Measurements from ENCODE around the gene DNAH10. TPM values are rescaled to one million over a fixed set of nuclear protein-coding genes. Genes with fewer than 3 reads are reported as not detected.

Gene DNAH10
- total and polyA plus RNA-seq, 7 experiments from 2014 or later = 0.05 to 0.50 (median 0.10) TPM

GRCh38 chr12:123923927-123924326 is 161.8 kb downstream of the DNAH10 start:
- H3K4me1 ChIP-seq (ENCODE audit: control insufficient read depth in 2 of 2, insufficient read depth in 2 of 2, low read length in 2 of 2) = peaks cover 0 to 5% of the 10 kb centered on the region in 2 donors
- peaks cover 5 to 17% (median 14%) of the 10 kb centered on the region in 7 donors for H3K4me1 Mint-ChIP-seq
- POLR2A ChIA-PET = no interaction called here
- H3K27me3 Mint-ChIP-seq = peaks cover 0 to 20% (median 0%) of the 10 kb centered on the region in 5 donors
- H3K4me3 Mint-ChIP-seq = no peak overlapping the region
- no peak overlapping the region for H3K4me3 ChIP-seq (ENCODE audit: low read length)
- H3K27ac Mint-ChIP-seq = no peak overlapping the region
- no peak for DNase-seq
- no peak for ATAC-seq
- H3K27me3 ChIP-seq (ENCODE audit: control insufficient read depth in 2 of 2, insufficient read depth in 2 of 2, low read length in 2 of 2) = no peaks in the 10 kb centered on the region
- no peaks in the 10 kb centered on the region for H3K9me3 Mint-ChIP-seq
- H3K36me3 ChIP-seq (ENCODE audit: control insufficient read depth in 2 of 3, insufficient read depth in 3 of 3, low read length in 3 of 3) = no peaks in the 10 kb centered on the region
- intact Hi-C loops (cut with micrococcal nuclease) = no loop called here
- H3K27ac ChIP-seq (ENCODE audit: low read depth, low read length) = no peak overlapping the region
- H3K9me3 ChIP-seq (ENCODE audit: control insufficient read depth in 2 of 3, low read length in 3 of 3) = no peaks in the 10 kb centered on the region
- CTCF ChIA-PET = interaction anchor here (0.8 kb wide), 1 partner anchor 19 kb away, joined by 3 read pairs; no protein-coding TSS in a partner anchor
- no peaks in the 10 kb centered on the region for H3K36me3 Mint-ChIP-seq

DNA sequence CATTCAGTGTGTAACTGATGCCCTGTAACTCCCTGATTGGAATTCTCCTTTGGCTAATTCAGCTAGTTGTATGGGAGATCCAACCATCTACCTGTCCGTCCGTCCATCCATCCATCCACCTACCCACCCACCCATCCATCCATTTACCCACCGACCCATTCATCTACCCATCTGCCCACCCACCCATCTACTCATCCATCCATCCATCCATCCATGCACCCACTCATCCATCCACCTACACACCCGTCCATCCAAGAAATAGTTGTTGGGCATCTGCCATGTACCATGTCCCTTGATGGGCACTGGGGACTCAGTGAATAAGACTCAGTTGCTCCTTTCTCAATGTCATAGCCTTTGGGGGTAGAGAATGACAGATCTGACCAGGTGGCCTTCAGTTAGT is 162.4 kb downstream of the DNAH10 start:
- no peaks in the 10 kb centered on the region for H3K27me3 ChIP-seq (ENCODE audit: control insufficient read depth in 2 of 2, insufficient read depth in 2 of 2, low read length in 2 of 2)
- H3K27ac ChIP-seq (ENCODE audit: low read depth, low read length) = no peak overlapping the region
- no peak overlapping the region for H3K4me3 ChIP-seq (ENCODE audit: low read length)
- POLR2A ChIA-PET = no interaction called here
- CTCF ChIA-PET = no interaction called here
- Mint-ChIP-seq H3K4me3 (no peak overlapping the region), H3K27ac (no peak overlapping the region), H3K4me1 (peaks cover 5 to 17% (median 14%) of the 10 kb centered on the region in 7 donors), H3K36me3 (no peaks in the 10 kb centered on the region), H3K27me3 (peaks cover 0 to 20% (median 0%) of the 10 kb centered on the region in 5 donors), H3K9me3 (no peaks in the 10 kb centered on the region)
- DNase-seq = no peak
- H3K36me3 ChIP-seq (ENCODE audit: control insufficient read depth in 2 of 3, insufficient read depth in 3 of 3, low read length in 3 of 3) = no peaks in the 10 kb centered on the region
- no peaks in the 10 kb centered on the region for H3K9me3 ChIP-seq (ENCODE audit: control insufficient read depth in 2 of 3, low read length in 3 of 3)
- H3K4me1 ChIP-seq (ENCODE audit: control insufficient read depth in 2 of 2, insufficient read depth in 2 of 2, low read length in 2 of 2) = peaks cover 0 to 5% of the 10 kb centered on the region in 2 donors
- no peak for ATAC-seq
- intact Hi-C loops (cut with micrococcal nuclease) = no loop called here

GRCh38 chr12:123928274-123928865 is 166.3 kb downstream of the DNAH10 start:
- Histone ChIP-seq H3K4me1 (ENCODE audit: control insufficient read depth in 2 of 2, insufficient read depth in 2 of 2, low read length in 2 of 2) (peaks cover 0 to 17% of the 10 kb centered on the region in 2 donors), H3K4me3 (ENCODE audit: low read length) (no peak overlapping the region), H3K27me3 (ENCODE audit: control insufficient read depth in 2 of 2, insufficient read depth in 2 of 2, low read length in 2 of 2) (no peaks in the 10 kb centered on the region), H3K36me3 (ENCODE audit: control insufficient read depth in 2 of 3, insufficient read depth in 3 of 3, low read length in 3 of 3) (no peaks in the 10 kb centered on the region), H3K9me3 (ENCODE audit: control insufficient read depth in 2 of 3, low read length in 3 of 3) (no peaks in the 10 kb centered on the region), H3K27ac (ENCODE audit: low read depth, low read length) (no peak overlapping the region)
- intact Hi-C loops (cut with micrococcal nuclease) = no loop called here
- ChIA-PET POLR2A (no interaction called here), CTCF (no interaction called here)
- Mint-ChIP-seq H3K27ac (no peak overlapping the region), H3K4me3 (no peak overlapping the region), H3K36me3 (no peaks in the 10 kb centered on the region), H3K27me3 (peaks cover 0 to 15% (median 0%) of the 10 kb centered on the region in 5 donors), H3K4me1 (peaks cover 10 to 21% (median 15%) of the 10 kb centered on the region in 7 donors), H3K9me3 (no peaks in the 10 kb centered on the region)
- DNase-seq = no peak
- ATAC-seq = no peak

DNA sequence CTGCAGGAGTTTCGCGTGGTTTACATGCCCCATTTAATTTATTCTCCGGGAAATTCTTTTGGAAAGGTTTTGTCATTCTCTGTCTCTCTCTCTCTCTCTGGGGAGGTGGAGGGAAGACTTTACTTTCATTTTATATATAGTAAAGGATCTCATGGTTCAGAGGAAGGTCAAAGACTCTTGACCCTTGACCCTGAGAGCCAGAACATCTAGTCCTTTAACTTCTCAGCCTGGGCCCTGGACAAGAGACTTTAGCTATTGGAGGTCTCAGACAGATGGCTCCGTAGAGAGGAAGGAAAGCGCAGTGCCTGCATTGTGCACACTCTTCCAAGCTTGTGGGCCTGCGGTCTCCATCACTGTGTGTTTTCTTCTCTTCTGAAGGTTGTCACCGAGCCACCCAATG is 166.8 kb downstream of the DNAH10 start:
- H3K27ac ChIP-seq (ENCODE audit: low read depth, low read length) = no peak overlapping the region
- CTCF ChIA-PET = no interaction called here
- no peak for ATAC-seq
- Mint-ChIP-seq H3K27me3 (peaks cover 0 to 12% (median 0%) of the 10 kb centered on the region in 5 donors), H3K36me3 (no peaks in the 10 kb centered on the region), H3K4me1 (peaks cover 10 to 25% (median 15%) of the 10 kb centered on the region in 7 donors), H3K27ac (peak overlapping the region in 1 of 9 donors; percentile 41), H3K4me3 (no peak overlapping the region), H3K9me3 (no peaks in the 10 kb centered on the region)
- POLR2A ChIA-PET = no interaction called here
- H3K4me3 ChIP-seq (ENCODE audit: low read length) = no peak overlapping the region
- DNase-seq = no peak
- H3K9me3 ChIP-seq (ENCODE audit: control insufficient read depth in 2 of 3, low read length in 3 of 3) = no peaks in the 10 kb centered on the region
- H3K4me1 ChIP-seq (ENCODE audit: control insufficient read depth in 2 of 2, insufficient read depth in 2 of 2, low read length in 2 of 2) = peaks cover 0 to 17% of the 10 kb centered on the region in 2 donors
- intact Hi-C loops (cut with micrococcal nuclease) = no loop called here
- no peaks in the 10 kb centered on the region for H3K36me3 ChIP-seq (ENCODE audit: control insufficient read depth in 2 of 3, insufficient read depth in 3 of 3, low read length in 3 of 3)
- no peaks in the 10 kb centered on the region for H3K27me3 ChIP-seq (ENCODE audit: control insufficient read depth in 2 of 2, insufficient read depth in 2 of 2, low read length in 2 of 2)

GRCh38 chr12:123929946-123930583 is 168.0 kb downstream of the DNAH10 start:
- no peak overlapping the region for H3K4me3 Mint-ChIP-seq
- H3K9me3 Mint-ChIP-seq = no peaks in the 10 kb centered on the region
- ChIA-PET CTCF (interaction anchor here (0.6 to 0.9 kb wide), 2 partner anchors 25 to 48 kb away, joined by 3 to 4 read pairs; no protein-coding TSS in a partner anchor), POLR2A (interaction anchor here (1.1 kb wide), 1 partner anchor 29 kb away, joined by 3 read pairs; no protein-coding TSS in a partner anchor)
- H3K36me3 Mint-ChIP-seq = no peaks in the 10 kb centered on the region
- intact Hi-C loops (cut with micrococcal nuclease) = no loop called here
- ATAC-seq (no peak), DNase-seq (no peak)
- Histone ChIP-seq H3K4me3 (ENCODE audit: low read length) (no peak overlapping the region), H3K27ac (ENCODE audit: low read depth, low read length) (no peak overlapping the region), H3K27me3 (ENCODE audit: control insufficient read depth in 2 of 2, insufficient read depth in 2 of 2, low read length in 2 of 2) (no peaks in the 10 kb centered on the region), H3K9me3 (ENCODE audit: control insufficient read depth in 2 of 3, low read length in 3 of 3) (no peaks in the 10 kb centered on the region), H3K4me1 (ENCODE audit: control insufficient read depth in 2 of 2, insufficient read depth in 2 of 2, low read length in 2 of 2) (peaks cover 0 to 17% of the 10 kb centered on the region in 2 donors), H3K36me3 (ENCODE audit: control insufficient read depth in 2 of 3, insufficient read depth in 3 of 3, low read length in 3 of 3) (no peaks in the 10 kb centered on the region)
- peaks cover 0 to 11% (median 0%) of the 10 kb centered on the region in 5 donors for H3K27me3 Mint-ChIP-seq
- peaks cover 10 to 31% (median 16%) of the 10 kb centered on the region in 7 donors for H3K4me1 Mint-ChIP-seq
- H3K27ac Mint-ChIP-seq = peak overlapping the region in 2 of 9 donors; percentile 42 to 63

DNA sequence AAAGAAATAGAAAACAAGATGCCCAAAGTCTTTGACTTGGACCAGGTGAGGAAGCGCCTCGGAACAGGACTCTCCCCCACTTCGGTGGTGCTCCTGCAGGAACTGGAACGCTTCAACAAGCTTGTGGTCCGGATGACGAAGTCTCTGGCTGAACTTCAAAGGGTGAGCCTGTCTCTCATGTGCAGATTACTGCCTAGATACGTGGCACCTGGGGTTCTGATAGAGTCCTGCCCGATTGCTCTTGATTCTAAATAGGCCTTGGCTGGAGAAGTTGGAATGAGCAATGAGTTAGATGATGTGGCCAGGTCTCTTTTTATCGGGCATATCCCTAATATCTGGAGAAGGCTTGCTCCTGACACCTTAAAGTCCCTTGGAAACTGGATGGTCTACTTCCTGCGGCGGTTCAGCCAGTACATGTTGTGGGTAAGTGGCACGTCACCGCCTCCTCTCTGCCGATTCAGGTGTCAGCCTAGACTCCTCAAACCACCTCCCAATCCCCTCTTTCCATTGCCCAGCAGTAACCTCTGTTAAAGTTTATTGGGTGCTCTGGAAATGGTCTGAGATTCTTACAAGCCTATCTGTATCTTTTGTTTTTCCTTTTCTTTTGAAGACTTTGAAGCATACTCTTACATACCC is 169.7 kb downstream of the DNAH10 start:
- peaks cover 0 to 7% (median 3%) of the 10 kb centered on the region in 5 donors for H3K36me3 Mint-ChIP-seq
- no peaks in the 10 kb centered on the region for H3K9me3 Mint-ChIP-seq
- H3K4me1 Mint-ChIP-seq = peaks cover 16 to 40% (median 22%) of the 10 kb centered on the region in 7 donors
- intact Hi-C loops (cut with micrococcal nuclease) = loop anchor here in 1 of 2 donors (1.0 kb wide), 2 partner anchors 27 to 40 kb away; partner anchors contain the start of gene CCDC92
- peak overlapping the region; percentile 32 to 83 (median 72) for H3K4me3 Mint-ChIP-seq
- CTCF ChIA-PET = interaction anchor here (1.0 kb wide), 1 partner anchor 52 kb away, joined by 3 read pairs; no protein-coding TSS in a partner anchor
- peak overlapping the region; percentile 31 for H3K4me3 ChIP-seq (ENCODE audit: low read length)
- POLR2A ChIA-PET = no interaction called here
- no peak overlapping the region for H3K27ac ChIP-seq (ENCODE audit: low read depth, low read length)
- DNase-seq (peak in 7 of 9 donors; percentile 60 to 80 (median 77)), ATAC-seq (peak; percentile 85)
- peaks cover 0 to 11% (median 0%) of the 10 kb centered on the region in 5 donors for H3K27me3 Mint-ChIP-seq
- H3K36me3 ChIP-seq (ENCODE audit: control insufficient read depth in 2 of 3, insufficient read depth in 3 of 3, low read length in 3 of 3) = peaks cover 0 to 6% (median 5%) of the 10 kb centered on the region in 3 experiments
- no peaks in the 10 kb centered on the region for H3K27me3 ChIP-seq (ENCODE audit: control insufficient read depth in 2 of 2, insufficient read depth in 2 of 2, low read length in 2 of 2)
- H3K4me1 ChIP-seq (ENCODE audit: control insufficient read depth in 2 of 2, insufficient read depth in 2 of 2, low read length in 2 of 2) = peaks cover 0 to 17% of the 10 kb centered on the region in 2 donors
- H3K27ac Mint-ChIP-seq = peak overlapping the region in 7 of 9 donors; percentile 27 to 87 (median 73)
- H3K9me3 ChIP-seq (ENCODE audit: control insufficient read depth in 2 of 3, low read length in 3 of 3) = no peaks in the 10 kb centered on the region

All from naive thymus-derived CD4-positive, alpha-beta T cell (primary cell).